H1 (cell line): ENCODE measurements around the gene ZNF768.

ENCODE experiments used
- ATF2 ChIP-seq: IDR thresholded peaks from 2 replicates; pipeline ENCODE4 v1.6.1; 2012; ENCODE audit warnings: low read length, inconsistent platforms
- CTCF ChIP-seq, 3 experiments: IDR thresholded peaks; 1 replicate in 2 of 3; 2 replicates in 1 of 3; pipeline versions ENCODE4 v1.5.1 to v1.6.1; 2011; ENCODE audit warnings: low read length in 3 of 3, mild to moderate bottlenecking in 3 of 3, inconsistent platforms in 2 of 3, low read depth in 1 of 3, moderate library complexity in 1 of 3; ENCODE audit not compliant: insufficient read depth in 1 of 3; ENCODE audit errors: control extremely low read depth in 1 of 3
- EZH2 ChIP-seq: fragments of 200-600 bp; sonication (generic); IDR thresholded peaks from 2 replicates; pipeline ENCODE4 v1.7.1; 2012; ENCODE audit warnings: low read depth, mild to moderate bottlenecking, moderate library complexity, low read length, inconsistent platforms; ENCODE audit not compliant: severe bottlenecking
- HDAC6 ChIP-seq: IDR thresholded peaks from one replicate; pipeline ENCODE4 v1.7.1; 2012; ENCODE audit warnings: low read depth, mild to moderate bottlenecking, inconsistent platforms, low read length, moderate library complexity
- JUND ChIP-seq: IDR thresholded peaks from 2 replicates; pipeline ENCODE4 v1.6.1; 2011; ENCODE audit warnings: mild to moderate bottlenecking, improper control_type of control experiment, low read length
- MAX ChIP-seq: IDR thresholded peaks from 2 replicates; pipeline ENCODE4 v1.6.1; 2012; ENCODE audit warnings: inconsistent platforms
- SP2 ChIP-seq: IDR thresholded peaks from 2 replicates; pipeline ENCODE4 v1.6.1; 2012; ENCODE audit warnings: mild to moderate bottlenecking, low read length, inconsistent platforms
- TEAD4 ChIP-seq: IDR thresholded peaks from 2 replicates; pipeline ENCODE4 v1.6.1; 2012; ENCODE audit warnings: low read depth, low read length, inconsistent platforms, mixed read lengths

- TF ChIP-seq MAX: no peak
- no peak for TF ChIP-seq CTCF (IDR thresholded peaks at IDR 0.05; ENCODE audit: control extremely low read depth in 1 of 3, insufficient read depth in 1 of 3, low read depth in 1 of 3, low read length in 3 of 3)
- TF ChIP-seq TEAD4: no peak
- TF ChIP-seq JUND: no peak
- no peak for TF ChIP-seq EZH2
- TF ChIP-seq SP2: no peak
- no peak for TF ChIP-seq ATF2
- no peak for TF ChIP-seq HDAC6
These were observed 2.4 kb downstream of the ZNF768 start for GRCh38 chr16:30523768-30524574.
